ENCODE measurements around the gene OR10AD1.

- TF ChIP-seq POLR2A (IDR thresholded peaks at IDR 0.05; ENCODE audit: low read depth, low read length) (no peak), POLR2AphosphoS5 (IDR thresholded peaks at IDR 0.05; ENCODE audit: low read depth, low read length) (no peak), TAF1 (IDR thresholded peaks at IDR 0.05; ENCODE audit: borderline replicate concordance, low read depth, low read length) (no peak)
Measured at GRCh38 chr12:48221645-48222044, 18.6 kb upstream of the OR10AD1 start.

All from GM12892 (cell line).